HG03108 (cell line): ENCODE data around the gene NUP88.

Experiments used
- ATAC-seq: cut with Tn5 transposase; IDR thresholded peaks from one replicate; pipeline ENCODE4 v1.9.1; 2021; ENCODE audit warnings: moderate library complexity; ENCODE audit not compliant: unreplicated experiment

NUP88 gene

GRCh38 chr17:5361426-5361825 lies 58.0 kb downstream of the NUP88 start:
- no peak for ATAC-seq

- ATAC-seq, result no peak
Observed at GRCh38 chr17:5355421-5356129, 63.9 kb downstream of the NUP88 start.

- no peak for ATAC-seq
Observed at GRCh38 chr17:5354886-5355415, 64.5 kb downstream of the NUP88 start.

DNA sequence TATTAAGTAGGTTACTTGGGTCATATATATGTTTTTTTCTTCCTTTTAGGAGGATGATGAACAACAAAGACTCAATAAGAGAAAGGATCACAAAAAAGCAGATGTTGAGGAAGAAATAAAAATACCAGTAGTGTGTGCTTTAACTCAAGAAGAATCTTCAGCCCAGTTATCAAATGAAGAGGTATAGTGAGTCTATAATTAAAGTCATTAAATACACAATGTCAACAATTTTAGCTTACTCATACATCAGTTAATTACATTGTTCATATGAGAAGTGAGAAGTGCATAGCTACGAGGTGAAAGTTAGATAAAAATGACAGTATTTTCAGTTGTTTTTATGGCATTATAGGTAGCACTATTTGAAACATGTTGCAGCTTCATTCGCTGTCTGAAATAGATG lies 65.2 kb downstream of the NUP88 start:
- no peak for ATAC-seq

DNA sequence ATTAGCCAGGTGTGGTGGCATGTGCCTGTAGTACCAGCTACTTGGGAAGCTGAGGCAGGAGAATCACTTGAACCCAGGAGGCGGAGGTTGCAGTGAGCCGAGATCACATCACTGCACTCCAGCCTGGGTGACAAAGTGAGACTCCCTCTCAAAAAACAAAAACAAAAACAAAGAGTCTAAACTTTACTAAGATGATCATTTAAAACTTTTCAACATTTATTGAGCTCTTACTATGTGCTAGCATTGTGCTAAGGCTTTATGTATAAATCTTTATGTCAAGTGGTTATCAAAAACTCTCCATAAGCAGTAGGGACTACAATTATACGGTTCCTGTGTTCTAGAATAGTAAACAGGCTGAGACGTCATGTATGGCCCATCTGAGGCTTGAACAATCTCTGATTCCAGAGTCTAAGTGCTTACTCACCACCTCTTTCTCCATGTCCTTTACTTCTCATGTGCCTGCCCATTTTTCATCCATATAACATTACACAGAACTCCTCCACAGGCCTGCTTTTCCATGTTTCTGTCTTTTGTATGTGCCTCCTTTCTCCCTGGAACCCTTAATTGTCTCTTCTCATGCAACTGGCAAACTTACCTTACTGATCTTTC lies 66.7 kb downstream of the NUP88 start:
- ATAC-seq, result no peak

- ATAC-seq, result no peak
Observed at GRCh38 chr17:5344914-5345313, 74.5 kb downstream of the NUP88 start.
